Activated CD8-positive, alpha-beta memory T cell treated with anti-CD3 and anti-CD28 coated beads, Interleukin-2, amount 50 U/mL, for 24 hours (primary cell): Measurements from ENCODE around the gene RFC3.
A peak's percentile ranks its signal among the peaks of the same experiment; 100 is the strongest.
"Not testable (repeated sequence)": the region's sequence is repeated elsewhere in the genome, so short reads cannot be mapped to it uniquely, and the experiment has no call there.

Experiments used
- DNase-seq: peaks from one replicate; pipeline ENCODE4 v3.0.0-alpha.2; 2020; ENCODE audit errors: extremely low read depth

Gene RFC3

GRCh38 chr13:33817901-33818706 is at the start of gene RFC3:
TSS of gene RFC3 (plus strand) at chr13:33818149. CDS start at chr13:33818179, 30 bp downstream.
- peak; percentile 89 for DNase-seq

- DNase-seq: no peak
Measured at GRCh38 chr13:33771296-33771695, 46.7 kb upstream of the RFC3 start.

- no peak for DNase-seq
Measured at GRCh38 chr13:33773790-33774462, 44.0 kb upstream of the RFC3 start.

- DNase-seq: no peak
Measured at GRCh38 chr13:33775339-33776108, 42.4 kb upstream of the RFC3 start.

- DNase-seq: no peak
Measured at GRCh38 chr13:33776239-33776881, 41.6 kb upstream of the RFC3 start.

GRCh38 chr13:33782631-33783030 is 35.3 kb upstream of the RFC3 start:
- no peak for DNase-seq

GRCh38 chr13:33783212-33783611 is 34.7 kb upstream of the RFC3 start:
- DNase-seq: not testable (repeated sequence)

GRCh38 chr13:33784738-33785137 is 33.2 kb upstream of the RFC3 start:
- no peak for DNase-seq

GRCh38 chr13:33785384-33785783 is 32.6 kb upstream of the RFC3 start:
- DNase-seq: no peak

GRCh38 chr13:33787051-33787591 is 30.8 kb upstream of the RFC3 start:
- no peak for DNase-seq

- no peak for DNase-seq
Measured at GRCh38 chr13:33789066-33789606, 28.8 kb upstream of the RFC3 start.

- no peak for DNase-seq
Measured at GRCh38 chr13:33789739-33790138, 28.2 kb upstream of the RFC3 start.

GRCh38 chr13:33793726-33794125 is 24.2 kb upstream of the RFC3 start:
- DNase-seq: no peak

- DNase-seq: no peak
Measured at GRCh38 chr13:33794576-33794975, 23.4 kb upstream of the RFC3 start.

- no peak for DNase-seq
Measured at GRCh38 chr13:33796095-33796494, 21.9 kb upstream of the RFC3 start.

GRCh38 chr13:33797622-33798021 is 20.3 kb upstream of the RFC3 start:
- no peak for DNase-seq

GRCh38 chr13:33798023-33798422 is 19.9 kb upstream of the RFC3 start:
- DNase-seq: no peak

- DNase-seq: no peak
Measured at GRCh38 chr13:33799950-33800592, 17.9 kb upstream of the RFC3 start.

- DNase-seq: no peak
Measured at GRCh38 chr13:33800646-33801186, 17.2 kb upstream of the RFC3 start.

GRCh38 chr13:33806470-33807248 is 11.3 kb upstream of the RFC3 start:
- DNase-seq: no peak
